GM12878 (cell line): ENCODE results near the gene TXN2. TPM values are rescaled to one million over a fixed set of nuclear protein-coding genes. Genes with fewer than 3 reads are reported as not detected.

Source experiments
- ATAC-seq: fragments of 200-7000 bp; cut with Tn5 transposase; 3 replicates; pipeline ENCODE4 v1.9.1; 2020; ENCODE audit warnings: mild to moderate bottlenecking, moderate library complexity
- BruUV-seq: library from RNA; stranded (reverse); fragments of 400-500 nt; replicated peaks from 2 replicates; lab custom pipeline; 2021; lab: Mats Ljungman, UMichigan
- CTCF ChIA-PET: fragments of 300-600 bp; sonication (Branson Sonifier 250); formaldehyde crosslinking; extraction: SDS; loops from one replicate; lab custom pipeline; 2021; ENCODE audit warnings: inconsistent platforms; lab: Yijun Ruan, JAX
- POLR2A ChIA-PET: fragments of 350-600 bp; formaldehyde crosslinking; extraction: SDS; loops from one replicate; lab custom pipeline; 2021; ENCODE audit warnings: inconsistent platforms; lab: Charles Lee
- RAD21 ChIA-PET: fragments of 300-600 bp; sonication (Branson Sonifier 250); formaldehyde crosslinking; loops from one replicate; lab custom pipeline; 2023; ENCODE audit warnings: antibody characterized with exemption; ENCODE audit not compliant: unreplicated experiment; lab: Charles Lee
- SMC1A ChIA-PET: fragments of 300-600 bp; sonication (Branson Sonifier 250); formaldehyde crosslinking; loops from one replicate; lab custom pipeline; 2023; ENCODE audit not compliant: unreplicated experiment, uncharacterized antibody; lab: Charles Lee
- DNase-seq: peaks from one replicate; pipeline ENCODE4 v3.0.0-alpha.2; 2011; ENCODE audit warnings: low read depth, low spot score
- FAIRE-seq: peaks from 3 replicates; lab custom pipeline; 2011; peaks lifted over from hg19 to GRCh38; lab: Jason Lieb, UNC
- H2AFZ ChIP-seq: 2 replicates; pipeline ENCODE4 v1.6.0; 2011; ENCODE audit warnings: low read depth, low read length, control low read depth; ENCODE audit not compliant: control insufficient read depth
- H3K27ac ChIP-seq: 2 replicates; pipeline ENCODE4 v1.5.1; 2011; ENCODE audit warnings: control low read depth; ENCODE audit not compliant: control insufficient read depth, insufficient read depth
- H3K27me3 ChIP-seq, 2 experiments: replicated peaks in 1 of 2; 2 replicates each; pipeline versions ENCODE4 v1.6.0 to v1.6.1; 2011; ENCODE audit warnings: low read length in 1 of 2; ENCODE audit not compliant: control insufficient read depth in 2 of 2, insufficient read depth in 2 of 2
- H3K36me3 ChIP-seq, 2 experiments: 2 replicates each; pipeline ENCODE4 v1.5.1; 2011; ENCODE audit warnings: low read length in 1 of 2; ENCODE audit not compliant: control insufficient read depth in 2 of 2, insufficient read depth in 2 of 2
- H3K4me1 ChIP-seq: 2 replicates; pipeline ENCODE4 v1.6.1; 2011; ENCODE audit warnings: mild to moderate bottlenecking, low read length, moderate library complexity, mixed read lengths; ENCODE audit not compliant: control insufficient read depth, insufficient read depth
- H3K4me2 ChIP-seq: 2 replicates; pipeline ENCODE4 v1.6.0; 2011; ENCODE audit warnings: control low read depth; ENCODE audit not compliant: control insufficient read depth, insufficient read depth
- H3K4me3 ChIP-seq: fragments of 200-600 bp; sonication (generic); 2 replicates; pipeline ENCODE4 v1.5.1; 2016
- H3K79me2 ChIP-seq: 2 replicates; pipeline ENCODE4 v1.6.0; 2011; ENCODE audit warnings: low read length; ENCODE audit not compliant: control insufficient read depth, insufficient read depth
- H3K9ac ChIP-seq: 2 replicates; pipeline ENCODE4 v1.8.0; 2011; ENCODE audit warnings: low read length, control low read depth, mixed read lengths; ENCODE audit not compliant: control insufficient read depth, insufficient read depth
- H3K9me3 ChIP-seq: replicated peaks from 3 replicates; pipeline ENCODE4 v1.5.1; 2011; ENCODE audit warnings: mild to moderate bottlenecking, low read length; ENCODE audit not compliant: control insufficient read depth, insufficient read depth
- H4K20me1 ChIP-seq: 2 replicates; pipeline ENCODE4 v1.6.0; 2011; ENCODE audit not compliant: control insufficient read depth, insufficient read depth
- KAT2A ChIP-seq: conservative IDR thresholded peaks from 2 replicates; pipeline ENCODE4 v1.6.1; 2011; ENCODE audit warnings: low read depth, low read length; ENCODE audit not compliant: control insufficient read depth
- MLLT1 ChIP-seq: fragments of 450-650 bp; IDR thresholded peaks from 2 replicates; pipeline ENCODE4 v1.6.1; 2016; ENCODE audit warnings: mild to moderate bottlenecking
- WGBS: methylation state at CpG from one replicate; pipeline ENCODE4 v1.1.6; 2016; ENCODE audit warnings: low lambda C conversion rate; ENCODE audit not compliant: insufficient replicate concordance, insufficient coverage; ENCODE audit errors: missing lambda C conversion rate; 5-methylcytosine and 5-hydroxymethylcytosine counted together
- in situ Hi-C: fragments of 300-500 bp; cut with MboI; formaldehyde crosslinking; loops from 9 replicates; pipeline ENCODE4 v1.14.3; 2018; ENCODE audit warnings: mixed read lengths
- intact Hi-C: fragments of 100-400 bp; cut with micrococcal nuclease; formaldehyde crosslinking; loops from one replicate; pipeline ENCODE4 v1.14.2; 2022; ENCODE audit not compliant: unreplicated experiment
- polyA plus RNA-seq, 11 experiments: library from polyadenylated mRNA; depleted of rRNA in 4 of 11; unstranded in 6 of 11; stranded (reverse) in 5 of 11; fragments of >200 nt; fragmentation: Nextera tagmentation in 4 of 11; fragmentation: Illumina TruSeq in 1 of 11; extraction: Ambion mirVana in 4 of 11; extraction: Trizol in 1 of 11; gene quantifications; 1 replicate in 1 of 11; 2 replicates in 10 of 11; pipeline versions ENCODE4 v1.2.1 to v1.2.3, GENCODE V29; 2011 to 2016; ENCODE audit warnings: inconsistent platforms in 2 of 11, missing spikeins in 2 of 11, low read depth in 1 of 11
- total RNA-seq, 4 experiments: library from RNA; depleted of rRNA in 3 of 4; stranded (reverse); fragments of >200 nt in 3 of 4; fragmentation: Illumina TruSeq in 1 of 4; extraction: Trizol in 1 of 4; gene quantifications; 2 replicates each; pipeline versions ENCODE4 v1.2.1 to v1.2.3, GENCODE V29; 2013 to 2021

The TXN2 gene
- total and polyA plus RNA-seq, 10 of the 15 experiments (the other 5 are each of a cell fraction or from before 2014, with no cell fraction given), result 70.2 to 350 (median 183) TPM

GRCh38 chr22:36493690-36494110, 12.3 kb upstream of the TXN2 start (continued):
- TF ChIP-seq MLLT1, result peak; percentile 48; the same call in 1 of the 2 replicates

GRCh38 chr22:36492109-36492508, 10.7 kb upstream of the TXN2 start:
- in situ Hi-C loops, result no loop called here
- intact Hi-C loops, result no loop called here

More at GRCh38 chr22:36492109-36492508, 10.7 kb upstream of the TXN2 start:
- Histone ChIP-seq H3K4me2 (no peak overlapping the region), H3K79me2 (no peaks in the 10 kb centered on the region), H4K20me1 (no peaks in the 10 kb centered on the region), H3K9ac (no peak overlapping the region), H3K36me3 (peaks cover 2 to 3% of the 10 kb centered on the region in 2 experiments; a peak in 3 of 4 replicates), H3K27me3 (no peaks in the 10 kb centered on the region), H3K4me3 (no peak overlapping the region), H2AFZ (no peak overlapping the region), H3K27ac (no peak overlapping the region), H3K9me3 (no peaks in the 10 kb centered on the region; the same call in 2 of the 3 replicates), H3K4me1 (peaks cover 15% of the 10 kb centered on the region)
- ChIA-PET SMC1A (interaction anchor here (0.8 to 1.2 kb wide), 2 partner anchors 11 to 561 kb away, joined by 3 read pairs; partner anchors contain the start of gene TXN2), POLR2A (interaction anchor here (0.6 kb wide), 1 partner anchor 212 kb away, joined by 3 read pairs; no protein-coding TSS in a partner anchor), RAD21 (interaction anchor here (1.9 kb wide), 1 partner anchor 19 kb away, joined by 5 read pairs; no protein-coding TSS in a partner anchor), CTCF (interaction anchor here (0.9 to 2.0 kb wide), 3 partner anchors 22 to 331 kb away, joined by 3 to 8 read pairs (median 4); no protein-coding TSS in a partner anchor)
- no peak for TF ChIP-seq KAT2A
- FAIRE-seq (no peak), DNase-seq (no peak), ATAC-seq (no peak)
- WGBS, result 79% methylated on average over 5 of the region's 5 CpGs
- no TSS peak for BruUV-seq
